Stimulated activated effector memory CD8-positive, alpha-beta T cell treated with anti-CD3 and anti-CD28 coated beads, Interleukin-12 subunit alpha, Interleukin-12 subunit beta, amount 100 ng/mL, for 72 hours (primary cell): ENCODE measurements around the gene SNRNP200.
"Not testable (repeated sequence)": the region's sequence is repeated elsewhere in the genome, so short reads cannot be mapped to it uniquely, and the experiment has no call there.

Source experiments
- ATAC-seq: fragments of 150-1000 bp; cut with Tn5 transposase; 2 replicates; pipeline ENCODE4 v1.10.0; 2021
- DNase-seq, 2 donors: peaks; one replicate each; pipeline ENCODE4 v3.0.0; 2021 to 2022; ENCODE audit warnings: low spot score in 2 of 2
- H3K27ac Mint-ChIP-seq: one replicate; pipeline ENCODE4 v1.8.0; 2022; ENCODE audit warnings: mild to moderate bottlenecking, mixed read lengths
- H3K36me3 Mint-ChIP-seq: one replicate; pipeline ENCODE4 v1.8.0; 2022; ENCODE audit warnings: mild to moderate bottlenecking, mixed read lengths
- H3K4me1 Mint-ChIP-seq: one replicate; pipeline ENCODE4 v1.8.0; 2022; ENCODE audit warnings: mixed read lengths
- H3K4me3 Mint-ChIP-seq: one replicate; pipeline ENCODE4 v1.8.0; 2022; ENCODE audit warnings: mild to moderate bottlenecking, mixed read lengths
- H3K9me3 Mint-ChIP-seq: one replicate; pipeline ENCODE4 v1.8.0; 2022; ENCODE audit warnings: mixed read lengths

The SNRNP200 gene

GRCh38 chr2:96315400-96316071 is 10.2 kb upstream of the SNRNP200 start:
- Mint-ChIP-seq H3K36me3 (peaks cover 12% of the 10 kb centered on the region), H3K4me3 (peak overlapping the region; percentile 66), H3K4me1 (peaks cover 58% of the 10 kb centered on the region), H3K9me3 (no peaks in the 10 kb centered on the region), H3K27ac (peak overlapping the region; percentile 92)
- DNase-seq: peak; percentile 22 to 71
- ATAC-seq: peak; percentile 81

- ATAC-seq: no peak
- H3K9me3 Mint-ChIP-seq: no peaks in the 10 kb centered on the region
- peaks cover 12% of the 10 kb centered on the region for H3K36me3 Mint-ChIP-seq
- peaks cover 56% of the 10 kb centered on the region for H3K4me1 Mint-ChIP-seq
- no peak for DNase-seq
- peak overlapping the region; percentile 92 for H3K27ac Mint-ChIP-seq
- peak overlapping the region; percentile 66 for H3K4me3 Mint-ChIP-seq
These were observed 9.7 kb upstream of the SNRNP200 start for GRCh38 chr2:96315005-96315399.

- Mint-ChIP-seq H3K9me3 (no peaks in the 10 kb centered on the region), H3K4me3 (no peak overlapping the region), H3K4me1 (peaks cover 46% of the 10 kb centered on the region), H3K36me3 (peaks cover 41% of the 10 kb centered on the region), H3K27ac (no peak overlapping the region)
- DNase-seq (no peak), ATAC-seq (no peak)
These were observed 2.9 kb upstream of the SNRNP200 start for GRCh38 chr2:96308248-96308647.

GRCh38 chr2:96306370-96306769 is 1.0 kb upstream of the SNRNP200 start:
- ATAC-seq (no peak), DNase-seq (no peak)
- Mint-ChIP-seq H3K36me3 (peaks cover 55% of the 10 kb centered on the region), H3K4me3 (peak overlapping the region; percentile 100), H3K9me3 (no peaks in the 10 kb centered on the region), H3K4me1 (peaks cover 47% of the 10 kb centered on the region), H3K27ac (peak overlapping the region; percentile 99)

- peak overlapping the region; percentile 99 for H3K27ac Mint-ChIP-seq
- H3K4me1 Mint-ChIP-seq: peaks cover 51% of the 10 kb centered on the region
- H3K4me3 Mint-ChIP-seq: peak overlapping the region; percentile 100
- H3K36me3 Mint-ChIP-seq: peaks cover 59% of the 10 kb centered on the region
- DNase-seq (peak in 1 of 2 donors; percentile 56), ATAC-seq (no peak)
- no peaks in the 10 kb centered on the region for H3K9me3 Mint-ChIP-seq
These were observed 598 bp upstream of the SNRNP200 start for GRCh38 chr2:96305979-96306308.

GRCh38 chr2:96304606-96305005 is 740 bp downstream of the SNRNP200 start:
- peaks cover 73% of the 10 kb centered on the region for H3K36me3 Mint-ChIP-seq
- no peaks in the 10 kb centered on the region for H3K9me3 Mint-ChIP-seq
- H3K4me3 Mint-ChIP-seq: peak overlapping the region; percentile 100
- no peak for DNase-seq
- H3K4me1 Mint-ChIP-seq: peaks cover 50% of the 10 kb centered on the region
- H3K27ac Mint-ChIP-seq: peak overlapping the region; percentile 99
- no peak for ATAC-seq

- H3K36me3 Mint-ChIP-seq: peaks cover 100% of the 10 kb centered on the region
- H3K4me3 Mint-ChIP-seq: no peak overlapping the region
- H3K4me1 Mint-ChIP-seq: peaks cover 50% of the 10 kb centered on the region
These were observed 3.5 kb downstream of the SNRNP200 start for GRCh38 chr2:96301865-96302264.

GRCh38 chr2:96296925-96297324 is 8.4 kb downstream of the SNRNP200 start:
- ATAC-seq (no peak), DNase-seq (no peak)
- peaks cover 100% of the 10 kb centered on the region for H3K36me3 Mint-ChIP-seq
- no peak overlapping the region for H3K27ac Mint-ChIP-seq
- H3K4me3 Mint-ChIP-seq: no peak overlapping the region
- H3K9me3 Mint-ChIP-seq: no peaks in the 10 kb centered on the region
- H3K4me1 Mint-ChIP-seq: peaks cover 13% of the 10 kb centered on the region

More at GRCh38 chr2:96301865-96302264, 3.5 kb downstream of the SNRNP200 start:
- ATAC-seq (no peak), DNase-seq (no peak)
- H3K9me3 Mint-ChIP-seq: no peaks in the 10 kb centered on the region
- H3K27ac Mint-ChIP-seq: peak overlapping the region; percentile 35

- DNase-seq, H3K9me3 Mint-ChIP-seq, H3K4me1 Mint-ChIP-seq, H3K27ac Mint-ChIP-seq, H3K4me3 Mint-ChIP-seq, ATAC-seq: not testable (repeated sequence)
- H3K36me3 Mint-ChIP-seq: peaks cover 100% of the 10 kb centered on the region
These were observed 11.1 kb downstream of the SNRNP200 start for GRCh38 chr2:96294271-96294670.

GRCh38 chr2:96291751-96292150 is 13.6 kb downstream of the SNRNP200 start:
- Mint-ChIP-seq H3K4me1 (peaks cover 18% of the 10 kb centered on the region), H3K36me3 (peaks cover 100% of the 10 kb centered on the region), H3K27ac (peak overlapping the region; percentile 34), H3K4me3 (no peak overlapping the region), H3K9me3 (no peaks in the 10 kb centered on the region)
- ATAC-seq (no peak), DNase-seq (no peak)

GRCh38 chr2:96287273-96287856 is 18.0 kb downstream of the SNRNP200 start:
- H3K4me1 Mint-ChIP-seq: peaks cover 18% of the 10 kb centered on the region
- peak; percentile 56 for ATAC-seq
- peak overlapping the region; percentile 12 for H3K27ac Mint-ChIP-seq
- no peaks in the 10 kb centered on the region for H3K9me3 Mint-ChIP-seq
- no peak for DNase-seq
- no peak overlapping the region for H3K4me3 Mint-ChIP-seq
- H3K36me3 Mint-ChIP-seq: peaks cover 100% of the 10 kb centered on the region

- peaks cover 100% of the 10 kb centered on the region for H3K36me3 Mint-ChIP-seq
- no peaks in the 10 kb centered on the region for H3K9me3 Mint-ChIP-seq
- H3K27ac Mint-ChIP-seq: peak overlapping the region; percentile 26
- DNase-seq: no peak
- H3K4me3 Mint-ChIP-seq: no peak overlapping the region
- no peaks in the 10 kb centered on the region for H3K4me1 Mint-ChIP-seq
- ATAC-seq: no peak
These were observed 28.4 kb downstream of the SNRNP200 start for GRCh38 chr2:96276787-96277499.

GRCh38 chr2:96274355-96275056 is 30.8 kb downstream of the SNRNP200 start:
- H3K36me3 Mint-ChIP-seq: peaks cover 100% of the 10 kb centered on the region
- peak overlapping the region; percentile 74 for H3K27ac Mint-ChIP-seq
- H3K4me3 Mint-ChIP-seq: no peak overlapping the region
- no peaks in the 10 kb centered on the region for H3K9me3 Mint-ChIP-seq
- H3K4me1 Mint-ChIP-seq: no peaks in the 10 kb centered on the region
- no peak for DNase-seq
- peak; percentile 24 for ATAC-seq

GRCh38 chr2:96273763-96274162 is 31.6 kb downstream of the SNRNP200 start:
- Mint-ChIP-seq H3K4me1 (peaks cover 3% of the 10 kb centered on the region), H3K4me3 (no peak overlapping the region), H3K27ac (peak overlapping the region; percentile 74), H3K36me3 (peaks cover 100% of the 10 kb centered on the region), H3K9me3 (no peaks in the 10 kb centered on the region)
- DNase-seq (no peak), ATAC-seq (no peak)

GRCh38 chr2:96271995-96272394 is 33.4 kb downstream of the SNRNP200 start:
- Mint-ChIP-seq H3K4me1 (peaks cover 19% of the 10 kb centered on the region), H3K4me3 (no peak overlapping the region), H3K9me3 (no peaks in the 10 kb centered on the region), H3K27ac (peak overlapping the region; percentile 67), H3K36me3 (peaks cover 100% of the 10 kb centered on the region)
- DNase-seq (no peak), ATAC-seq (no peak)
